Activated naive CD4-positive, alpha-beta T cell treated with anti-CD3 and anti-CD28 coated beads for 36 hours (primary cell): ENCODE results near the gene ACBD7. TPM values are rescaled to one million over a fixed set of nuclear protein-coding genes. Genes with fewer than 3 reads are reported as not detected.

Experiments
- CTCF ChIA-PET: fragments of 350-600 bp; sonication (Branson Sonifier 250); formaldehyde crosslinking; loops from one replicate; lab custom pipeline; 2021; ENCODE audit warnings: antibody characterized with exemption; lab: Charles Lee
- DNase-seq: peaks from one replicate; pipeline ENCODE4 v3.0.0-alpha.2; 2020
- H3K27ac Mint-ChIP-seq: one replicate; pipeline ENCODE4 v1.8.0; 2021; ENCODE audit warnings: mild to moderate bottlenecking, mixed read lengths
- H3K27me3 Mint-ChIP-seq: one replicate; pipeline ENCODE4 v1.8.0; 2021; ENCODE audit warnings: low read depth, mixed read lengths
- H3K36me3 Mint-ChIP-seq: one replicate; pipeline ENCODE4 v1.8.0; 2021; ENCODE audit warnings: low read depth, mixed read lengths
- H3K4me1 Mint-ChIP-seq: one replicate; pipeline ENCODE4 v1.8.0; 2021; ENCODE audit warnings: low read depth, mixed read lengths
- H3K4me3 Mint-ChIP-seq: one replicate; pipeline ENCODE4 v1.8.0; 2021; ENCODE audit warnings: mild to moderate bottlenecking, moderate library complexity, mixed read lengths
- H3K9me3 Mint-ChIP-seq: one replicate; pipeline ENCODE4 v1.8.0; 2021; ENCODE audit warnings: mixed read lengths
- intact Hi-C: fragments of 100-400 bp; cut with micrococcal nuclease; formaldehyde crosslinking; loops from one replicate; pipeline ENCODE4 v1.15.1; 2023
- total RNA-seq, 2 experiments: library from RNA; stranded (reverse); gene quantifications; one replicate each; pipeline ENCODE4 v1.2.3, GENCODE V29; 2021

Gene ACBD7
- total RNA-seq, 2 experiments from 2014 or later, result 0.72 to 0.94 TPM

- Mint-ChIP-seq H3K9me3 (peaks cover 2% of the 10 kb centered on the region), H3K27me3 (no peaks in the 10 kb centered on the region), H3K4me3 (no peak overlapping the region), H3K27ac (no peak overlapping the region), H3K4me1 (peaks cover 13% of the 10 kb centered on the region), H3K36me3 (no peaks in the 10 kb centered on the region)
- CTCF ChIA-PET, result no interaction called here
- intact Hi-C loops, result no loop called here
- no peak for DNase-seq
Measured at GRCh38 chr10:15046626-15047025, 42.0 kb downstream of the ACBD7 start.

DNA sequence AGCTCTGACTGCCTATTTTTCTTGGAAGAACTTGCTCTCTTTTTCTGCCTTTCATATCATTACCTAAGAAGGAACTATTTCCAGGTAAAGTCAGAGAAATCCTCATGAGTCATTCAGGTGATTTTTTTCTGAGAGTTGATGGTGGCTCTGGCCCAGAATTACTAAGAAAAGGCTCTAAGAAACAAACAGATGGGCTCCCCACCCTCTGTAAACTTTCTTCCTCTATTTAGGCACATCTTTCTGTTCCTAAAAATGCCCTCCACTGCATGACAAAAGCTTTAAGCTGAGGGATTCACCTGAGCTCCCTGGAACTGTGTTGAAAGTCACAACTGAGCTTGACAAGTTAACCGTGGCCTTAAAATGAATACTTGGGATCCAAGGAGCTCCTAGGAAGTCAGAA, 43.2 kb downstream of the ACBD7 start:
- H3K27ac Mint-ChIP-seq, result no peak overlapping the region
- peaks cover 13% of the 10 kb centered on the region for H3K4me1 Mint-ChIP-seq
- H3K36me3 Mint-ChIP-seq, result no peaks in the 10 kb centered on the region
- no peak overlapping the region for H3K4me3 Mint-ChIP-seq
- DNase-seq, result no peak
- peaks cover 2% of the 10 kb centered on the region for H3K9me3 Mint-ChIP-seq
- CTCF ChIA-PET, result no interaction called here
- intact Hi-C loops, result no loop called here
- no peaks in the 10 kb centered on the region for H3K27me3 Mint-ChIP-seq

- Mint-ChIP-seq H3K9me3 (peaks cover 2% of the 10 kb centered on the region), H3K27ac (peak within 1 kb of the TSS; percentile 18), H3K27me3 (no peaks in the 10 kb centered on the region), H3K36me3 (no peaks in the 10 kb centered on the region), H3K4me3 (no peak within 1 kb of the TSS), H3K4me1 (peaks cover 13% of the 10 kb centered on the region)
- CTCF ChIA-PET, result interaction anchor here (0.7 kb wide), 1 partner anchor 443 kb away, joined by 3 read pairs; no protein-coding TSS in a partner anchor
- DNase-seq, result no peak
- intact Hi-C loops, result no loop called here
Measured at GRCh38 chr10:15043674-15044073, 44.9 kb downstream of the ACBD7 start, which contains the start of gene OLAH. OLAH (plus strand) TSS chr10:15043943; CDS start chr10:15047289, 3,346 bp downstream.

DNA sequence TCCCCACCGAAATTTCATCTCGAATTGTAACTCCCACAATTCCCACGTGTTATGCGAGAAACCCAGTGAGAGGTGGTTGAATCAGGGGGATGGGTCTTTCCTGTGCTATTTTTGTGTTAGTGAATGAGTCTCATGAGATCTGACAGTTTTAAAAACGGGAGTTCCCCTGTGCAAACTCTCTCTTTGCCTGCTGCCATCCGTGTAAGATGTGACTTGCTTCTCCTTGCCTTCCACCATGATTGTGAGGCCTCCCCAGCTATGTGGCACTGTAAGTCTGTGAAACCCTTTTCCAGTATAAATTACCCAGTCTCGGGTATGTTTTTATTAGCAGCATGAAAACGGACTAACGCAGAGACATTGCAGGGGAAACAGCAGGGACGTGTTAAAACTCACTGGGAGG, 50.2 kb downstream of the ACBD7 start:
- Mint-ChIP-seq H3K9me3 (peaks cover 2% of the 10 kb centered on the region), H3K36me3 (no peaks in the 10 kb centered on the region), H3K27me3 (no peaks in the 10 kb centered on the region), H3K4me3 (no peak overlapping the region), H3K27ac (no peak overlapping the region), H3K4me1 (peaks cover 4% of the 10 kb centered on the region)
- CTCF ChIA-PET, result no interaction called here
- intact Hi-C loops, result no loop called here
- no peak for DNase-seq

DNA sequence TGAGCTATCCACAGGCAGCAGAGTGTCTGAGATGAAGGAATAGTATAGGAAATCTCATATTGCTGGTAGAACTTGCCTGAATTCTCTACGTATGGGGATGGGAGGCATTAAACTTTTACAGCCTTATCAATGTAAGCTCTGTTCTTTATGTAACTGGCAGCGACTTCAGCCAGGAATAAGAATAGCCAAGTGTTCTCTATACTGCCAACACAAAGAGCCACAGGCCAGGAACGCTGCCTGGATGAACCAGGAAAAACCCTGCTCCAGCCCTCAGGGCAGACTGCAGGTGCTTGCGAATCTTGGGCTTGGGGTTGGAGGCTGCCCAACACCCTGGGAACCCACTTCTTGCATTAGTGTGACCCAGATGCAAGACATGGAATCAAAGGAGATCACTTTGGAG, 50.9 kb downstream of the ACBD7 start:
- Mint-ChIP-seq H3K9me3 (peaks cover 2% of the 10 kb centered on the region), H3K27me3 (no peaks in the 10 kb centered on the region), H3K4me1 (peaks cover 4% of the 10 kb centered on the region), H3K27ac (no peak overlapping the region), H3K36me3 (no peaks in the 10 kb centered on the region), H3K4me3 (no peak overlapping the region)
- CTCF ChIA-PET, result no interaction called here
- no peak for DNase-seq
- intact Hi-C loops, result no loop called here

GRCh38 chr10:15035385-15036301, 52.9 kb downstream of the ACBD7 start:
- no peak for DNase-seq
- Mint-ChIP-seq H3K36me3 (no peaks in the 10 kb centered on the region), H3K27ac (no peak overlapping the region), H3K27me3 (no peaks in the 10 kb centered on the region), H3K9me3 (peaks cover 2% of the 10 kb centered on the region), H3K4me3 (no peak overlapping the region), H3K4me1 (peaks cover 4% of the 10 kb centered on the region)
- CTCF ChIA-PET, result interaction anchor here (0.6 kb wide), 1 partner anchor 16 kb away, joined by 5 read pairs; no protein-coding TSS in a partner anchor
- intact Hi-C loops, result no loop called here

- DNase-seq, result no peak
- intact Hi-C loops, result no loop called here
- CTCF ChIA-PET, result no interaction called here
- Mint-ChIP-seq H3K27ac (no peak overlapping the region), H3K4me3 (no peak overlapping the region), H3K9me3 (no peaks in the 10 kb centered on the region), H3K36me3 (no peaks in the 10 kb centered on the region), H3K4me1 (no peaks in the 10 kb centered on the region), H3K27me3 (no peaks in the 10 kb centered on the region)
Measured at GRCh38 chr10:15027741-15028140, 60.8 kb downstream of the ACBD7 start.

Other genes with a start within 250 kb of the ACBD7 start
- gene SUV39H2, start 209.9 kb downstream of the ACBD7 start, total RNA-seq, result 10 to 100 TPM; 35.8 to 38.2 TPM
- 10 to 100 TPM in 1 of 2 experiments, 1 to 10 TPM in 1; 9.8 to 13.9 TPM for gene DCLRE1C, start 134.7 kb downstream of the ACBD7 start, total RNA-seq
- under 1 TPM; 0.81 to 0.93 TPM for gene MEIG1, start 129.4 kb downstream of the ACBD7 start, total RNA-seq
- gene OLAH, start 44.8 kb downstream of the ACBD7 start, total RNA-seq, result under 1 TPM in 1 of 2 experiments, not detected in 1; 0.74 TPM
- gene RPP38, start 8.6 kb upstream of the ACBD7 start, total RNA-seq, result 10 to 100 TPM; 15.6 to 16.3 TPM
- gene NMT2, start 79.9 kb upstream of the ACBD7 start, total RNA-seq, result 10 to 100 TPM; 20.4 to 22.3 TPM